Measurements from ENCODE around the gene STK32A.

The STK32A gene

DNA sequence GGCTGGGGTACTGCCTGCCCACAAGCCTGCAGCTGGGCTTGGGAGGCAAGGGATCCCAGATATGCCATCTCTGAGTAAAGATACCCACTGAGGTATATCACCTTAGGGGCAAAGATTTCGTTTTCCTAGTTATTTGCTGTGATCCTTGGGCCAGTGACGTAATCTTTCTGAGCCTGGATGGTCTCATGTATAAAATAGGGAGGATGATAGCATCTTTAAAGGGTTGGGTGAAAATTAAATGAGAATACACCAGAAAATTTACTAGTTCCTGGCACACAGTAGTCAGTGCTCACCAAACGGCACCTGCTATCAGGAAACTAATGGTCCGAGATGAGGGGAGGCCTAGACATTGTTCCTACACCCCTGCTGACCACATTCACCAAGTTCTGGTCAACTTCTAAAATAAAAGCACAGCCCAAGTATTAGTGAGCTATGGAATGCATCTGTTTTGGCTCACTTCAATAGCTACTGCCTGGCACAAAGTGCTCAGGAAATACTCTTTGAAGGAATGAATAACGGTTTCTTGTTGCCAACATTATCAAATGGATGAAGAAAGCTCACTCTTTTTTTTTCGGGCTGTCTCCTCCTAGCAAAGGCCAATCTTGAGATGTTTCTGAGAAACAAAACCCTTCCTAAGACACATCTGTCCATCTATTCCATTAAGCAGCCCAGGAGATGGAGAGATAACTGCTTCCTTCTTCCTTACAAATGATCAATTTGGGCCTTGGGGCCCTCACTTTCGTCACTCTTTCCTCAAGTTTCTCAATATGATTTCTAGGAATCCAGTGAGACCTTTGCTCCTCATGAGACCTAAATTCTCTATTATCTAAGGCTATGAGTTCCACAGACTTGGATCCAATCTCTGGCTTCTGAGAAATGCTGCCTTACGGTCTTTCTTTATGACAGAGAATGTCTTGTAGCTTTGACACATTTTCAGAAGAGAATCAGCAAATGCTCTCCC, 176.8 kb downstream of the STK32A start:
- Histone ChIP-seq H3K36me3 (no peaks in the 10 kb centered on the region), H3K27ac (no peak overlapping the region), H3K4me2 (no peak overlapping the region), H3K9me3 (no peaks in the 10 kb centered on the region), H3K4me3 (no peak overlapping the region), H3K4me1 (no peaks in the 10 kb centered on the region), H4K20me1 (no peaks in the 10 kb centered on the region), H3K27me3 (no peaks in the 10 kb centered on the region), H3K9ac (no peak overlapping the region)
- TF ChIP-seq Cebpa-rat (IDR thresholded peaks at IDR 0.05): no peak

DNA sequence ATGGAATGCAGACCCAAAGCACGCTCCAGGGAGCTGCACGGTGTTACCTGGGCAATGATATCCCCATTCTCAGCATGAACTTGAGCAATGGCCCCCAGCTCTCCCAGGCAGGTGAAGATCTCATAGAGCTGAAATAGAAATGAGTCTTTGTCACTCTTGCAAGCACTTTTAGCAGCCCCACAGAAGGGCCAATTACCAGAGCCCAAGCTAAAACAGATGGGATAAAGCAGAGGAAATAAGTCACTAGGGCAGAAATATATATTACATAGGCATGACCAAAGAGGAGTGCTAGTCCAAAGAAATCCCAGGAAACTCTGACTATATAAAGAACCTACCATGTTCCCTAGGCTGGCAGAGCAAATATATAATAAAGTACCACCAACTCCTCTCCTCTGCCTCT, 177.7 kb downstream of the STK32A start:
- Histone ChIP-seq H3K9me3 (no peaks in the 10 kb centered on the region), H3K4me2 (no peak overlapping the region), H3K4me1 (no peaks in the 10 kb centered on the region), H4K20me1 (no peaks in the 10 kb centered on the region), H3K27me3 (no peaks in the 10 kb centered on the region), H3K4me3 (no peak overlapping the region), H3K27ac (no peak overlapping the region), H3K9ac (no peak overlapping the region), H3K36me3 (no peaks in the 10 kb centered on the region)
- no peak for TF ChIP-seq Cebpa-rat (IDR thresholded peaks at IDR 0.05)

DNA sequence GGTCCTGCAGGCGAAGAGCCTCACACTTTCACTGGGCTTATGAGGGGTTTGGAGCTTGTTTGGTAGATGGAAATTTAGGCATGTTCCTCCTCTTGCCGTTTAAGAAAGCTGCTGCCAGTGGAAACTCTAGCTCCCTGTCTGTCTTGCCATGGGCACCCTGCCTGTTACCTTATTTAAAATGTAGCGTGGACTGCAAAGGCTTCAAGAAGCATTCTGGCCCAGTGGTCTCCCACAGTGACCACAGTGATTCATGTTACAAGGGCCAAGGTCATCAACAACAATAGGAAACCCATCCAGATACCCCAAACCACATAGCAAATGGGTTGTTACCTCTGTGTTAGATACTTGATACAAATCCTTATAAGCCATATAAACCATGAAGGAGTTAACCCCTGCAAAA, 178.4 kb downstream of the STK32A start:
- Histone ChIP-seq H3K4me1 (no peaks in the 10 kb centered on the region), H3K4me3 (no peak overlapping the region), H3K9me3 (no peaks in the 10 kb centered on the region), H3K27ac (no peak overlapping the region), H3K9ac (no peak overlapping the region), H3K36me3 (no peaks in the 10 kb centered on the region), H4K20me1 (no peaks in the 10 kb centered on the region), H3K27me3 (no peaks in the 10 kb centered on the region), H3K4me2 (no peak overlapping the region)
- TF ChIP-seq Cebpa-rat (IDR thresholded peaks at IDR 0.05): no peak

DNA sequence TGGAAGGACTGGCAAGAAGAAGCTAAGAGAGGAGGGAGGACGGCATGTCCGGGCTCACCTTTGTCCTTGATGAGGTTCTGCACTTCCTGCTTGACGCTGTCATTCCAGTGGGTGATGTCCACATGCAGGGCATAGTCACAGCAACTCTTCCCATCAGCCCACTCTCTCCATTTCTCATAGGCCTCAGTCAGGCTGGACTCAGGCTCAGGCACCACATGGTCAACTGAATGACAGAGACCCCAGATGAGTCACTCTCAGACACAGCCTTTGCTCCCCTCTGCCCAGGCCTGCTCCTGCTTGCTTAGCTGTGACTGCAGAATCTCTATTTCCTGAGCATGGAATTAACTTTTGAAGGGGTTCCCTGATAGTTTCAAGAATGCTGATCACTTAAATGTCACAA, 180.8 kb downstream of the STK32A start:
- no peaks in the 10 kb centered on the region for H3K27me3 ChIP-seq
- H3K36me3 ChIP-seq: no peaks in the 10 kb centered on the region
- no peak overlapping the region for H3K4me3 ChIP-seq
- no peak overlapping the region for H3K9ac ChIP-seq
- H4K20me1 ChIP-seq: no peaks in the 10 kb centered on the region
- no peak for TF ChIP-seq Cebpa-rat (IDR thresholded peaks at IDR 0.05)
- no peak overlapping the region for H3K4me2 ChIP-seq
- H3K4me1 ChIP-seq: no peaks in the 10 kb centered on the region
- H3K27ac ChIP-seq: no peak overlapping the region
- H3K9me3 ChIP-seq: no peaks in the 10 kb centered on the region

DNA sequence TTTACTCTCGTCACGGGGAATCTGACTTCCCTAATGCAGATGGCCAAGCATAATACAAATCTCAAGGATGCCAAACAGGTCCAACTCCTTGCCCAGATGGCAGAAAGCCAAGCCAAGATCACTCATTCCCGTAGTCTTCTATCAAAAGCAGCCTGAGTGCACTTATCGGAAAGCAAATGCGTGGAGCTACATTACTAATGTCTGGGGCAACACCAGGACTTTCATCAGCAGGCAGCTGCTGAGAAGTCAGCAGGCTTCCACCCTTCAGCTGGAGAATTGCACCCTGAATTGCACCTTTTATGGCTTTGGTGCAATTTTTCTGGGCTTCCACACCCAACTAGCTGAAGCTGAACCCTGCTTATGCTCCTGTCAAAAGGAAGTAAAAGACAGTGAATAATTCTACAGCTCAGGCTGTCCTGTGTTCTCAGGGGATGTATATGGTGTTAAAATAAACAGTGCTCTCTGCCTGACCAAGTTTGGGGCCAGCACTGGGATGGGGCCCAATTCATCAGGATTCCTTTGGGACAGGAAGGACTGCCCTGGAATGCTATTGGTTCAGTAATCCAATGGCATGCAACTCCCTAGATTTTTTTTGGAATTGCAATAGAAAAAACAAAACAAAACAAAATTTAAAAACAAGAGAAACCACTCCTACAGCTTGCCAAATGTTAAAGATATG, 182.4 kb downstream of the STK32A start:
- Histone ChIP-seq H3K36me3 (no peaks in the 10 kb centered on the region), H3K27ac (no peak overlapping the region), H3K9me3 (no peaks in the 10 kb centered on the region)

DNA sequence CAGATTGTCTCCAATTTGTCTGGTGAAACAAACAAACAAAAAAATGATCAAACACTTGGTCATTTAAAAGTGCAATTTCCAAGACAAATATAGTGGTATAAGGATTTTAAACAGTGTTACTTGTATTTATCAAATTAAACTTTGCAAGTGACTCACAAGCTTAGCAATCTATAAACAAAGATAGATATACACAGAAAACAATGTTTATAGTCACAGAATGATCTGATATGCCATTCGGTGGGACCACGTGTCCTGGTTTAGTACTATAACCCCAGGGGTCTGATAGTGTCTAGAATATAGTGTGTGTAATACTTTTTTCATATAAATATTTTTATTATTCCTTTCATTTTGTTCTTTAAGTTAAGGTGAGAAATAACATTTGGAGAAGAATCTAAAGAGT, 183.8 kb downstream of the STK32A start:
- Histone ChIP-seq H4K20me1 (no peaks in the 10 kb centered on the region), H3K9ac (no peak overlapping the region), H3K4me3 (no peak overlapping the region), H3K9me3 (no peaks in the 10 kb centered on the region), H3K27ac (no peak overlapping the region), H3K4me2 (no peak overlapping the region), H3K4me1 (no peaks in the 10 kb centered on the region), H3K27me3 (no peaks in the 10 kb centered on the region), H3K36me3 (no peaks in the 10 kb centered on the region)
- no peak for TF ChIP-seq Cebpa-rat (IDR thresholded peaks at IDR 0.05)

More for the DNA sequence above, 182.4 kb downstream of the STK32A start:
- H3K27me3 ChIP-seq: no peaks in the 10 kb centered on the region
- no peaks in the 10 kb centered on the region for H3K4me1 ChIP-seq
- no peak overlapping the region for H3K9ac ChIP-seq
- no peak overlapping the region for H3K4me3 ChIP-seq
- TF ChIP-seq Cebpa-rat (IDR thresholded peaks at IDR 0.05): no peak
- no peaks in the 10 kb centered on the region for H4K20me1 ChIP-seq
- no peak overlapping the region for H3K4me2 ChIP-seq

DNA sequence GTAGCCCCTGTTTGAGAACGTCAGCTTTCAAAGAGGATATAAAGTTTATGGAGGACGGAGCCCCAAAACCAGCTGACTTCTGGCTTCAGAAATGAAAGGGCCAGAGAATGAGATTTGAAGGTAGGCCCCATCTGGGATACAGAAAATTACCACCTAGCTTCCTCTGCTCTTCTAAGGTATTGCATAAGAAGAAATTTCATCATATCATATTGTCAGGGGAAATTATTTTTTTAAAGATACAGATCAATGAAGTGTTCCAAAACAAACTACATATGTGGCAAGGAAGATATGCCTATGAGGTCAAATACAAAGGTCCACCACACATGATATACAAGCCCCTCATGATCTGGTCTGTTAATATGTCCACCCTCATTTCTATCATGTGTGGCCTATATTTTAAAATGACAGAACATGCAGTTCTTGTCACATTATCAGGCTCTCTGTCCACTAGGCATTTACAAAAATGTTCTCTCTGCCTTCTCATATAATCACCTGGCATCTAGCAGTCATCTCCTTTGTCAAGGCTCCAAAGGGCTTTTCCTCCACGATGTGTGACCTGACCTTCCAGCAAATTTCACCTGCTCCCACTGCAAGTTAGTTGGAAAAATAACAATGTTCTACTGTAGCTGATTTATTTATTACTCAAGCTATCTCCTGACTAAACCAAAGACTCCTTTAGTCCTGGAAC, 192.0 kb downstream of the STK32A start:
- Histone ChIP-seq H3K27ac (no peak overlapping the region), H3K9ac (no peak overlapping the region), H3K4me1 (no peaks in the 10 kb centered on the region), H3K4me3 (no peak overlapping the region), H3K36me3 (no peaks in the 10 kb centered on the region), H4K20me1 (no peaks in the 10 kb centered on the region), H3K9me3 (no peaks in the 10 kb centered on the region), H3K4me2 (no peak overlapping the region), H3K27me3 (no peaks in the 10 kb centered on the region)
- TF ChIP-seq Cebpa-rat (IDR thresholded peaks at IDR 0.05): no peak

DNA sequence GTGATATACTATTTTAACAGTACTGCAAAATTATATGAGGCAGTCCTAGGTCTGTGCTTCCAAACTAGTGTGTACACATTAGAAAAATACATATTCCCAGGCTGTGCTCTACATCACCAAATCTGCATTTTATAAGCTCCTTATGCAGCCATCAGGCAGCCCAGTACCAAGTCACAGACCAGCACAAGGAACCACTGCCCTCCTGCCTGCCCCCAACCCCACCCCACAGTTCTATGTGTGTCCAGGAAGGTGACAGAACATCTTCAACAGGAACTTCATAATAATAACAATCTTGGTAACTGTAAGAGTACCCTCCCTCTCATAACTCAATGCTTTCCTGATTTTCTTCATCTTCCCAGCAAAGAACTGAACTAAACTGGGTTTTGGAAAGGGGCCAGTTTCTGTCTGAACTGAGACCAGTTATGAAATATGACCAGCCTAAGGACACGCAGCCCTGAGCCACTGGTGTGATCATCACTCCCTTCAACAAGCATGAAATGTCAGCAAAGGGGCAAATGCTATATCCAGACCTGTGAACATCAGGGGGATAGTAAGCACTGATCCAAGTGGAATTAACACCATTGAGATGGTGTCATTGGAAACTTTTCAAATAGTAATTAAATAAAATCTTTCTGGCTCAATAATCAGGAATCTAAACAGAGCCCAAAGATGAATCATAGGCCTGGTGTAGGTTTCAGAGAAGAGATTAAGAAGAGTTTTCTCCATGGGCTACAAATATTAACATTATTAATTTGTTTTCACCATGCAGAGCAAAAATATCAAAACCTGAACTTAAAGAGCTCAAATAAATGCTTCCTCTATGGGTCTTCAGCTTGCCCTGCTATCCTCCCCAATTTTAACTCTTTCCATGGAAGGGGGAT, 192.9 kb downstream of the STK32A start:
- Histone ChIP-seq H3K27me3 (no peaks in the 10 kb centered on the region), H3K4me1 (no peaks in the 10 kb centered on the region), H3K4me3 (no peak overlapping the region), H3K36me3 (no peaks in the 10 kb centered on the region), H3K27ac (no peak overlapping the region), H3K9me3 (no peaks in the 10 kb centered on the region), H3K4me2 (no peak overlapping the region), H4K20me1 (no peaks in the 10 kb centered on the region), H3K9ac (no peak overlapping the region)
- TF ChIP-seq Cebpa-rat (IDR thresholded peaks at IDR 0.05): no peak

DNA sequence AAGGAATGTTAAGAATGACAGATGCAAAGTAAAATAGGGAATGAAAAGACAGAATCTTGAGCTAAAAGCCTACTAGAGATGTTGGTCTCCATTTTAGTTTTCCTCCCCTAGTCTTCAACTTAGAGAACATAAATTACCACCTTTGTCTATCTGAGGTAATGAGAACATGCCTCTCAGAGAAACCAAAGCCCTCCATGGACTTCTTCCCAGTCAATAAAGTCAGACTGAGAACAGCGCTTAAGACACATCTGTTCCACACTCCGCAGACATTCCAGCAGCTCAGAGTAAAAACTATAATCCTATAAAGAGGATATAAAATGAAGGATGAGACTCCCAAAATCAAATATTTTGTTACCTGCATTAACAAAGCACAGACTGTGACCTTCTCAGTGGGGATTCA, 195.8 kb downstream of the STK32A start:
- Histone ChIP-seq H3K27me3 (no peaks in the 10 kb centered on the region), H3K4me3 (no peak overlapping the region), H3K27ac (no peak overlapping the region), H3K36me3 (no peaks in the 10 kb centered on the region), H3K9ac (no peak overlapping the region), H3K4me1 (no peaks in the 10 kb centered on the region), H3K9me3 (no peaks in the 10 kb centered on the region), H4K20me1 (no peaks in the 10 kb centered on the region), H3K4me2 (no peak overlapping the region)
- no peak for TF ChIP-seq Cebpa-rat (IDR thresholded peaks at IDR 0.05)
